ENCODE data around the gene TREM1.
"Not testable (repeated sequence)": the region's sequence is repeated elsewhere in the genome, so short reads cannot be mapped to it uniquely, and the experiment has no call there.

TREM1 gene

DNA sequence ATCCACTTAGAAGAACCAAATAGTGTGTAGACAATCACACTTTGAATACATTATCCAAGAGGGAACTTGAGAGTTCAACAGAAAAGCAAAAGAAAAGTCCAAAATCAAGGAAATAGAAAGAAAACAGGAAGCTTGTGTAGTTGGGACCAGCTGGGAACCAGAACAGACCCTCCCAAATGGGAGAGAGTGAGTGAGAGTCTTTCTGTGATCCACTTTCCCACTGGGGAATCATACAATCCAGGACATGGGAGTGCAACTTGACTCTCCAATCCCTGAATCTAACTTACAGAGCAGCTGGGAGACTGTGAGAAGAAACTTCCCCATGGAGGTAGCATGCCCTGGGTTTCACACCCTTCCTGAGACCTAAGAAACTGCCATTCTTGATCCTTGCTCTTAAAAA lies 31.4 kb downstream of the TREM1 start:
- ChIA-PET CTCF (no interaction called here), POLR2A (no interaction called here)
- DNase-seq (ENCODE audit: extremely low spot score), result no peak
- no peak for TF ChIP-seq SUZ12 (IDR thresholded peaks at IDR 0.05)
- no peak for TF ChIP-seq ZNF384 (IDR thresholded peaks at IDR 0.05)
- no peak for TF ChIP-seq BHLHE40 (IDR thresholded peaks at IDR 0.05; ENCODE audit: borderline replicate concordance)
- TF ChIP-seq CTBP1 (IDR thresholded peaks at IDR 0.05; ENCODE audit: borderline replicate concordance), result no peak
- TF ChIP-seq FOXK2 (IDR thresholded peaks at IDR 0.05), result no peak
- no peak for TF ChIP-seq NFRKB (IDR thresholded peaks at IDR 0.05)
- no peak for TF ChIP-seq FOXA1 (IDR thresholded peaks at IDR 0.05)
- no peak for TF ChIP-seq LEF1 (IDR thresholded peaks at IDR 0.05; ENCODE audit: borderline replicate concordance)
- TF ChIP-seq HDGF (IDR thresholded peaks at IDR 0.05; ENCODE audit: borderline replicate concordance), result no peak
- TF ChIP-seq, protein P1, sequence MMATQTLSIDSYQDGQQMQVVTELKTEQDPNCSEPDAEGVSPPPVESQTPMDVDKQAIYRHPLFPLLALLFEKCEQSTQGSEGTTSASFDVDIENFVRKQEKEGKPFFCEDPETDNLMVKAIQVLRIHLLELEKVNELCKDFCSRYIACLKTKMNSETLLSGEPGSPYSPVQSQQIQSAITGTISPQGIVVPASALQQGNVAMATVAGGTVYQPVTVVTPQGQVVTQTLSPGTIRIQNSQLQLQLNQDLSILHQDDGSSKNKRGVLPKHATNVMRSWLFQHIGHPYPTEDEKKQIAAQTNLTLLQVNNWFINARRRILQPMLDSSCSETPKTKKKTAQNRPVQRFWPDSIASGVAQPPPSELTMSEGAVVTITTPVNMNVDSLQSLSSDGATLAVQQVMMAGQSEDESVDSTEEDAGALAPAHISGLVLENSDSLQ (IDR thresholded peaks at IDR 0.05), result no peak
- TF ChIP-seq SP1 (IDR thresholded peaks at IDR 0.05), result no peak
- TF ChIP-seq FOXM1 (IDR thresholded peaks at IDR 0.05; ENCODE audit: borderline replicate concordance), result no peak
- no peak for TF ChIP-seq ELF4 (IDR thresholded peaks at IDR 0.05)

DNA sequence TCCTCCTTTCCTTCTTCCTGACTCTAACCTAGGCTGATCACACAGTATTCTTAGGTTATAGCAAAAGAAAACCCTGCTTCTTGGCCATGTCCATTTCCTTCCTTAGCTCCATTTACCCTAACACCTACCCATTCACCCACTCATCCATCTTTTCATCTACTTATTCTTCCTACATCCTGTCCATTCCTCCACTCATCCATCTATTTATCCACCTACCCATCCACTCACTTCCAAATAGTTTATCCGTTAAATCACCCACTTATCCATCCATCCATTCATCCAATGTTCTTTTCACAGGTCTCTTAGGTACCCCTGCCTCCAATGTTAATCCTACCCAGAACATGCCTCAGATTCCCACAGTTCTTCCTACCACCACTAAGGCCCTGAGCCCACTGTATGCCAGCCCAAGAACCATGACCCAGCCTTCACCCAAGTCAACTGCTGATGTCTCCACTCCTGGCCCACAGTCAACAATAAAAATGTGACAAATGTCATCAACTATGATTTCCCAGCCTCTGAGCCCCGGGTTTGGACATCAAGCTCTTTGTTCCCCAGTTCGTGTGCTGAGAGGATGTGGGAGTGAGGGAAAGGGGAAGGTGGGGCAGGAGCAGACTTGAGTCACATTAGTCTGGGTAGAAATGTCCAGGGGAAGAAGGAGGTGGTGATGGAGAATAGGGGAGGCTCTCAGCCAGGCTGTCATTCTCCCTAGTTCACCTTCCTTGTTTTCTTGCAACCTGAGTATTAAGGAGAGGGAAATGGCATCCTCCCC lies 33.9 kb downstream of the TREM1 start:
- POLR2A ChIA-PET, result no interaction called here

DNA sequence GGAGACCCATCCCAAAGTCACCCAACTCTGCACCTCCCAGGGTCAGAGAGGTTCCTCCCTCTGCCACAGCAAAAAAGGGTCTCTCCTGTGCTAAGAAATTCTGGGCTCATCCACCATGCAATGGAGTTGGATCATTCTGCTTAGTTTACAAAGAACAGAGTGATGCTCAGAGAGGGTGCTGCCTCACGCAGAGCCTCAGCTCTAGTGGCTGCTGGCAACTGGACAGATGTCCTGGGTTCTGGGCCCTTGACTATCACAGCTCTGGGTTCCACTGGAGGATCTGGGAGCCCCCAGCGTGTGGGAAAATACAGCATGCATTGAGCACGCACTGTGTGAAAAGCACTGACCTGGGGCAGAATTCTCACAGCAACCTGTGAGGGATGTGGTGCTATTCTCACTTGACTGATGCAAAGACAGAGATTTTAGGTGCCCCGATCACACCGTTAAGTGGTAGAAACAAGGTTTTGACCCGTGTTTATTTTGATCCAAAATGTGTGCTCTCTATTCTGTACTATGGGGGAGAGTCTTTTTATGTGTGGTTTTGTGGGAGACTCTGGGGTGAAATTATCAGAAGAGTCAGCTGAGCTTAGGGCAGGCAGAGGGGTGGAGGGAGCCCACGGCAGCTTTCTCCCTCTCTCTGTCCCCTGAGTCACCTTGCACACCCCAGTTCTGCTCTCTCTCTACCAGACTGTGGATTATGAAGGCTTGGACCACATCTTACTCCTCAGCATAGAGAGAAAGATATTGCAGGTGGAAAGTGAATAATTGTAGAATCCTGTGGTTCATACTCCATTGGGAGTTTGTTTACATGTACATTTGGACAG lies 38.4 kb downstream of the TREM1 start:
- CTCF ChIA-PET, result no interaction called here

More for the DNA sequence above, 33.9 kb downstream of the TREM1 start:
- TF ChIP-seq ELF4 (IDR thresholded peaks at IDR 0.05), result no peak
- TF ChIP-seq ZNF384 (IDR thresholded peaks at IDR 0.05), result no peak
- no peak for TF ChIP-seq SP1 (IDR thresholded peaks at IDR 0.05)
- no peak for TF ChIP-seq ARNT (IDR thresholded peaks at IDR 0.05)
- no peak for TF ChIP-seq SUZ12 (IDR thresholded peaks at IDR 0.05)
- no peak for TF ChIP-seq BHLHE40 (IDR thresholded peaks at IDR 0.05; ENCODE audit: borderline replicate concordance)
- TF ChIP-seq NFRKB (IDR thresholded peaks at IDR 0.05), result no peak
- TF ChIP-seq LEF1 (IDR thresholded peaks at IDR 0.05; ENCODE audit: borderline replicate concordance), result no peak
- no peak for TF ChIP-seq CTBP1 (IDR thresholded peaks at IDR 0.05; ENCODE audit: borderline replicate concordance)
- TF ChIP-seq TARDBP (IDR thresholded peaks at IDR 0.05), result no peak
- no peak for TF ChIP-seq FOXK2 (IDR thresholded peaks at IDR 0.05)
- no peak for TF ChIP-seq HDGF (IDR thresholded peaks at IDR 0.05; ENCODE audit: borderline replicate concordance)
- no peak for TF ChIP-seq FOXA1 (IDR thresholded peaks at IDR 0.05)
- no peak for TF ChIP-seq L3MBTL2 (conservative IDR thresholded peaks at IDR 0.05)
- TF ChIP-seq, protein P1 (IDR thresholded peaks at IDR 0.05), result no peak
- no peak for TF ChIP-seq FOXM1 (IDR thresholded peaks at IDR 0.05; ENCODE audit: borderline replicate concordance)
- no peak for DNase-seq (ENCODE audit: extremely low spot score)
- CTCF ChIA-PET, result no interaction called here

DNA sequence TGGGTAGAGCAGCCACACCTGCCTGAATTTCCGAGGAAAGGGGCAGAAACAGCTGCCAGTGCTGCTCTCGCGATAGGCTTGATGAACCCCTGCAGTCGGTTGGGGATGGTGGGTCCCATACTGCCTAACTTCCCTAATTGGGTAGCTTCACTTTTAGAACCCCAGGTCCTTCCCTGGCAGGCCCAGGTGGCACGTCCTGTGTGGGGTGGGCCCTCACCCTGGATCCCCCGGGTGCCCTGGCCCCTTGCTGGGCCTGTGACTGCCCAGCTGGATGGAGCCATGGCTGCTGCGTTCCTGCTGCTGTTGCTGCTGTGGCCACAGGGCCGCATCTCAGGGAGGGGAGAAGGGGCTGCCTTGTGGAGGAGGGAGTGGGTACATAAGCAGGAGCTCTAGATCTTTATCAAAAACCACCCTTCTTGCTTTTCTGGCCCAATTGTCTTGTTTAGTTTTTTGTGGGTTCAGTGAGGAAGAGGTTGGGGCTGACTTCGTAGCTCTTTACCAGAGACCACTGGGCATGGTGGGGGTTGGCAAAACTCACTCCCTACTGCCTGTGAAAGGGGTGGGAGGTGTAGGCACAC lies 39.1 kb downstream of the TREM1 start:
- TF ChIP-seq ZNF384 (IDR thresholded peaks at IDR 0.05) (no peak), CTBP1 (IDR thresholded peaks at IDR 0.05; ENCODE audit: borderline replicate concordance) (no peak)
- CTCF ChIA-PET, result no interaction called here
- no peak for DNase-seq (ENCODE audit: extremely low spot score)
- POLR2A ChIA-PET, result no interaction called here

More for the DNA sequence above, 38.4 kb downstream of the TREM1 start:
- DNase-seq (ENCODE audit: extremely low spot score), result no peak
- POLR2A ChIA-PET, result no interaction called here
- TF ChIP-seq, protein P1 (IDR thresholded peaks at IDR 0.05), result no peak
- no peak for TF ChIP-seq FOXK2 (IDR thresholded peaks at IDR 0.05)
- TF ChIP-seq NFRKB (IDR thresholded peaks at IDR 0.05), result no peak
- no peak for TF ChIP-seq ELF4 (IDR thresholded peaks at IDR 0.05)
- TF ChIP-seq CTBP1 (IDR thresholded peaks at IDR 0.05; ENCODE audit: borderline replicate concordance), result no peak
- TF ChIP-seq SUZ12 (IDR thresholded peaks at IDR 0.05), result no peak
- no peak for TF ChIP-seq ARNT (IDR thresholded peaks at IDR 0.05)
- TF ChIP-seq L3MBTL2 (conservative IDR thresholded peaks at IDR 0.05), result no peak
- TF ChIP-seq BHLHE40 (IDR thresholded peaks at IDR 0.05; ENCODE audit: borderline replicate concordance), result no peak
- no peak for TF ChIP-seq ZNF384 (IDR thresholded peaks at IDR 0.05)
- no peak for TF ChIP-seq FOXA1 (IDR thresholded peaks at IDR 0.05)
- no peak for TF ChIP-seq HDGF (IDR thresholded peaks at IDR 0.05; ENCODE audit: borderline replicate concordance)
- no peak for TF ChIP-seq LEF1 (IDR thresholded peaks at IDR 0.05; ENCODE audit: borderline replicate concordance)
- TF ChIP-seq FOXM1 (IDR thresholded peaks at IDR 0.05; ENCODE audit: borderline replicate concordance), result no peak
- TF ChIP-seq SP1 (IDR thresholded peaks at IDR 0.05), result no peak
- TF ChIP-seq TARDBP (IDR thresholded peaks at IDR 0.05), result no peak

DNA sequence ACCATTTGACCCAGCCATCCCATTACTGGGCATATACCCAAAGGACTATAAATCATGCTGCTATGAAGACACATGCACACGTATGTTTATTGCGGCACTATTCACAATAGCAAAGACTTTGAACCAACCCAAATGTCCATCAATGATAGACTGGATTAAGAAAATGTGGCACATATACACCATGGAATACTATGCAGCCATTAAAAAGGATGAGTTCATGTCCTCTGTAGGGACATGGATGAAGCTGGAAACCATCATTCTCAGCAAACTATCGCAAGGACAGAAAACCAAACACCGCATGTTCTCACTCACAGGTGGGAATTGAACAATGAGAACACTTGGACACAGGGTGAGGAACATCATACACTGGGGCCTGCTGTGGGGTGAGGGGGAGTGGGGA lies 40.0 kb downstream of the TREM1 start:
- DNase-seq (ENCODE audit: extremely low spot score); CTCF ChIA-PET; POLR2A ChIA-PET: not testable (repeated sequence)
